Vagina (tissue), 2 donors: ENCODE data around the gene ARSG.

Source experiments
- POLR2A ChIP-seq, 2 donors: fragments of 450-650 bp; IDR thresholded peaks; one replicate each; pipeline ENCODE4 v1.6.1; 2017; ENCODE audit warnings: antibody characterized with exemption in 2 of 2, mild to moderate bottlenecking in 2 of 2, moderate library complexity in 2 of 2
- POLR2AphosphoS5 ChIP-seq, 2 donors: sonication (generic); formaldehyde crosslinking; IDR thresholded peaks; one replicate each; pipeline ENCODE4 v1.9.0; 2017; ENCODE audit warnings: antibody characterized with exemption in 2 of 2, mild to moderate bottlenecking in 2 of 2, low read depth in 1 of 2; ENCODE audit not compliant: insufficient read depth in 1 of 2
- TF ChIP-seq, protein P1 (sequence below), 3 experiments: fragments of 450-650 bp in 2 of 3; fragments of 200-600 bp in 1 of 3; sonication (generic) in 1 of 3; IDR thresholded peaks; one replicate each; pipeline ENCODE4 v1.5.1; 2017 to 2019; ENCODE audit warnings: antibody characterized with exemption in 3 of 3, mild to moderate bottlenecking in 2 of 3, moderate library complexity in 2 of 3

DNA sequence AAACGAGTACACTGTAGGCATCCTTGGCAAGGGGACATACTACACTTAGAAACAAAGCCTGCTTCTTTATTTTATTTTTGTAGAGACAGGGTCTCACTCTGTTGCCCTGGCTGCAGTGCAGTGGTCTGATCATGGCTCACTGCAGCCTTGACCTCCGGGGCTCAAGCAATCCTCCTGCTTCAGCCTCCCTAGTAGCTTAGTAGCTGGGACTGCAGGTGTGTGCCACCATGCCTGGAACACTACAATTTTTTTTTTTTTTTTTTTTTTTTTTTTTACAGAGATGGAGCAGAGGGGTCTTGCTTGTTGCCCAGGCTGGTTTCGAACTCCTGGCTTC lies 87.8 kb downstream of the ARSG start:
- TF ChIP-seq POLR2AphosphoS5 (IDR thresholded peaks at IDR 0.05; ENCODE audit: insufficient read depth in 1 of 2, low read depth in 1 of 2) (no peak), POLR2A (IDR thresholded peaks at IDR 0.05) (no peak)
- TF ChIP-seq, protein P1, sequence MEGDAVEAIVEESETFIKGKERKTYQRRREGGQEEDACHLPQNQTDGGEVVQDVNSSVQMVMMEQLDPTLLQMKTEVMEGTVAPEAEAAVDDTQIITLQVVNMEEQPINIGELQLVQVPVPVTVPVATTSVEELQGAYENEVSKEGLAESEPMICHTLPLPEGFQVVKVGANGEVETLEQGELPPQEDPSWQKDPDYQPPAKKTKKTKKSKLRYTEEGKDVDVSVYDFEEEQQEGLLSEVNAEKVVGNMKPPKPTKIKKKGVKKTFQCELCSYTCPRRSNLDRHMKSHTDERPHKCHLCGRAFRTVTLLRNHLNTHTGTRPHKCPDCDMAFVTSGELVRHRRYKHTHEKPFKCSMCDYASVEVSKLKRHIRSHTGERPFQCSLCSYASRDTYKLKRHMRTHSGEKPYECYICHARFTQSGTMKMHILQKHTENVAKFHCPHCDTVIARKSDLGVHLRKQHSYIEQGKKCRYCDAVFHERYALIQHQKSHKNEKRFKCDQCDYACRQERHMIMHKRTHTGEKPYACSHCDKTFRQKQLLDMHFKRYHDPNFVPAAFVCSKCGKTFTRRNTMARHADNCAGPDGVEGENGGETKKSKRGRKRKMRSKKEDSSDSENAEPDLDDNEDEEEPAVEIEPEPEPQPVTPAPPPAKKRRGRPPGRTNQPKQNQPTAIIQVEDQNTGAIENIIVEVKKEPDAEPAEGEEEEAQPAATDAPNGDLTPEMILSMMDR (IDR thresholded peaks at IDR 0.05): no peak
